CD4-positive, alpha-beta memory T cell (primary cell): ENCODE measurements around the gene EIF1AY. TPM values are rescaled to one million over a fixed set of nuclear protein-coding genes. Genes with fewer than 3 reads are reported as not detected.

Experiments
- CTCF ChIA-PET: fragments of 350-600 bp; sonication (Branson Sonifier 250); formaldehyde crosslinking; loops from one replicate; lab custom pipeline; 2021; ENCODE audit warnings: inconsistent platforms; ENCODE audit not compliant: partially characterized antibody; lab: Charles Lee
- POLR2A ChIA-PET: fragments of 350-600 bp; sonication (Branson Sonifier 250); formaldehyde crosslinking; loops from one replicate; lab custom pipeline; 2021; ENCODE audit not compliant: partially characterized antibody; lab: Charles Lee
- DNase-seq, 5 donors: peaks; one replicate each; pipeline versions ENCODE4 v3.0.0 to v3.0.0-alpha.2; 2020 to 2022; ENCODE audit warnings: mixed read lengths in 1 of 5
- H3K27ac ChIP-seq: one replicate; pipeline ENCODE4 v1.7.0; 2013; ENCODE audit warnings: low read depth, low read length
- H3K27me3 ChIP-seq: 2 replicates; pipeline ENCODE4 v1.7.0; 2013; ENCODE audit warnings: mild to moderate bottlenecking, low read length, moderate library complexity; ENCODE audit not compliant: insufficient read depth
- H3K36me3 ChIP-seq: 2 replicates; pipeline ENCODE4 v1.7.0; 2013; ENCODE audit warnings: mild to moderate bottlenecking, low read length, moderate library complexity; ENCODE audit not compliant: insufficient read depth
- H3K4me1 ChIP-seq: 2 replicates; pipeline ENCODE4 v1.7.0; 2013; ENCODE audit warnings: mild to moderate bottlenecking, low read length, moderate library complexity; ENCODE audit not compliant: insufficient read depth
- H3K4me3 ChIP-seq, 2 donors: one replicate each; pipeline ENCODE4 v1.7.0; 2013; ENCODE audit warnings: low read length in 2 of 2, mild to moderate bottlenecking in 1 of 2
- H3K9me3 ChIP-seq, 2 donors: one replicate each; pipeline ENCODE4 v1.7.0; 2013; ENCODE audit warnings: low read length in 2 of 2, control low read depth in 1 of 2; ENCODE audit not compliant: control insufficient read depth in 1 of 2
- H3K27ac Mint-ChIP-seq, 7 donors: one replicate each; pipeline ENCODE4 v1.8.0; 2020 to 2021; ENCODE audit warnings: mixed read lengths in 7 of 7, mild to moderate bottlenecking in 6 of 7, inconsistent platforms in 3 of 7, moderate library complexity in 3 of 7
- H3K27me3 Mint-ChIP-seq, 2 donors: one replicate each; pipeline ENCODE4 v1.8.0; 2020 to 2021; ENCODE audit warnings: mixed read lengths in 2 of 2
- H3K36me3 Mint-ChIP-seq, 2 donors: one replicate each; pipeline ENCODE4 v1.8.0; 2020 to 2021; ENCODE audit warnings: mixed read lengths in 2 of 2, inconsistent platforms in 1 of 2, mild to moderate bottlenecking in 1 of 2
- H3K4me1 Mint-ChIP-seq, 4 donors: one replicate each; pipeline ENCODE4 v1.8.0; 2020 to 2021; ENCODE audit warnings: mixed read lengths in 4 of 4, mild to moderate bottlenecking in 1 of 4
- H3K4me3 Mint-ChIP-seq, 8 donors: one replicate each; pipeline ENCODE4 v1.8.0; 2020 to 2021; ENCODE audit warnings: mixed read lengths in 8 of 8, mild to moderate bottlenecking in 7 of 8, moderate library complexity in 6 of 8, inconsistent platforms in 3 of 8
- H3K9me3 Mint-ChIP-seq, 8 donors: one replicate each; pipeline ENCODE4 v1.8.0; 2020 to 2021; ENCODE audit warnings: mixed read lengths in 8 of 8, mild to moderate bottlenecking in 5 of 8, inconsistent platforms in 3 of 8, moderate library complexity in 1 of 8
- intact Hi-C: fragments of 100-400 bp; cut with micrococcal nuclease; formaldehyde crosslinking; loops from one replicate; pipeline ENCODE4 v1.15.1; 2023
- polyA plus RNA-seq, 2 donors: library from polyadenylated mRNA; unstranded; fragments of 300-500 nt; fragmentation: Illumina TruSeq; gene quantifications; one replicate each; pipeline ENCODE4 v1.2.3, GENCODE V29; 2021
- total RNA-seq, 2 experiments: library from RNA; stranded (reverse); gene quantifications; one replicate each; pipeline ENCODE4 v1.2.3, GENCODE V29; 2021

The EIF1AY gene, protein sequence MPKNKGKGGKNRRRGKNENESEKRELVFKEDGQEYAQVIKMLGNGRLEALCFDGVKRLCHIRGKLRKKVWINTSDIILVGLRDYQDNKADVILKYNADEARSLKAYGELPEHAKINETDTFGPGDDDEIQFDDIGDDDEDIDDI
- total RNA-seq (10 to 100 TPM; 37.6 to 37.7 TPM), polyA plus RNA-seq (not detected)

DNA sequence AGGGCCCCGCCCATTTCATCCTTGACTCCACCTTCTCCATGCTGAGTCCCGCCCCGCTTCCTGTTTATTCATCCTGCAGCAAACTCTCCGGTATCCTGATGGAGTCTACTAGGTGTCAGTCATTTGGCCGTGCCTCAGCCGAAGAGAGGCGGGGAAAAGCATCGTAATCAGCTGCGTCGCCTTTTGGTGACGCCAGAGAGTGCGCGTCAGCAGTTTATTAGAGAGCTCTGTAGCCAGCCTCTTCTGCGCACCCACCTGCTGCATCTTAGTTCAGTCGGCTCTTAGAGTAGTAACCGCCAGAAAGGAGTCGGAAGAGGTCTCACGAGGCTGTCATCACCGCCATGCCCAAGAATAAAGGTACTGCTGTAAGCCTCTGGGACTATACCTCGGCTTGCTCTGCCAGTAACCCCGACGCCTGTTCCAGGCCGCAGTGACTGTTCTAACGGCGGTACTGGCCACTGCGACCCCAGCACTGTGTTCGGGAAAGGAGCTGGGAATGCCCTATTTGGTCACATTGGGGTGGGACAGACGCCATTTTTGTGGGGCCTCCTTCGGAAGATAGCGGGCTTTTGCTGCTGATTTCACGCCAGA is at the start of gene EIF1AY:
Gene EIF1AY, plus strand, starts transcription at position 246 of the 591 bp plus-strand sequence. Its CDS starts 96 bp downstream, at position 342.
- ChIA-PET POLR2A (interaction anchor here (0.8 to 2.4 kb wide), 14 partner anchors 10 to 1077 kb away, joined by 3 to 11 read pairs (median 4); partner anchors contain the start of gene KDM5D), CTCF (no interaction called here)
- Mint-ChIP-seq H3K27ac (peak within 1 kb of the TSS in 2 of 7 donors; percentile 98), H3K4me1 (peaks cover 0 to 39% (median 9%) of the 10 kb centered on the region in 4 donors), H3K27me3 (no peaks in the 10 kb centered on the region), H3K4me3 (peak within 1 kb of the TSS in 2 of 8 donors; percentile 93), H3K9me3 (no peaks in the 10 kb centered on the region), H3K36me3 (peaks cover 0 to 20% of the 10 kb centered on the region in 2 donors)
- Histone ChIP-seq H3K4me3 (peak within 1 kb of the TSS; percentile 75 to 91), H3K9me3 (no peaks in the 10 kb centered on the region), H3K27ac (peak within 1 kb of the TSS; percentile 85), H3K4me1 (peaks cover 30% of the 10 kb centered on the region), H3K27me3 (no peaks in the 10 kb centered on the region), H3K36me3 (no peaks in the 10 kb centered on the region)
- intact Hi-C loops, result loop anchor here (1.0 to 10.0 kb wide), 7 partner anchors 17 to 1073 kb away; partner anchors contain the start of gene KDM5D
- DNase-seq, result peak in 1 of 5 donors; percentile 95

DNA sequence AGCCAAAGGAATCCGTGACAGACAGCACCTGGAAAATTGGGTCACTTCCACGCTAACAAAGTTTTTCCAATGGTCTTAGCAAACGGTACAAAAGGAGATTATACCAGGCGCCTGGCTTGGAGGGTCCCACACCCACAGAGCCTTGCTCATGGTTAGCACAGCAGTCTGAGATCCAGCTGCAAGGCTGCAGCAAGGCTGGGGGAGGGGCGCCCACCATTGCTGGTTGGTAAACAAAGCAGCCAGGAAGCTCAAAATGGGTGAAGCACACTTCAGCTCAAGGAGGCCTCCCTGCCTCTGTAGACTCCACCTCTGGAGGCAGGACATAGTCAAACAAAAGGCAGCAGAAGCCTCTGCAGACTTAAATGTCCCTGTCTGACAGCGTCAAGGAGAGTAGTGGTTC is 47.1 kb upstream of the EIF1AY start:
- Histone ChIP-seq H3K27ac (no peak overlapping the region), H3K4me1 (no peaks in the 10 kb centered on the region), H3K27me3 (no peaks in the 10 kb centered on the region), H3K4me3 (no peak overlapping the region), H3K9me3 (no peaks in the 10 kb centered on the region), H3K36me3 (no peaks in the 10 kb centered on the region)
- Mint-ChIP-seq H3K9me3 (no peaks in the 10 kb centered on the region), H3K27me3 (no peaks in the 10 kb centered on the region), H3K27ac (no peak overlapping the region), H3K4me1 (peaks cover 0 to 6% (median 2%) of the 10 kb centered on the region in 4 donors), H3K36me3 (no peaks in the 10 kb centered on the region), H3K4me3 (no peak overlapping the region)
- intact Hi-C loops, result no loop called here
- POLR2A ChIA-PET, result no interaction called here
- CTCF ChIA-PET, result no interaction called here
- no peak for DNase-seq

DNA sequence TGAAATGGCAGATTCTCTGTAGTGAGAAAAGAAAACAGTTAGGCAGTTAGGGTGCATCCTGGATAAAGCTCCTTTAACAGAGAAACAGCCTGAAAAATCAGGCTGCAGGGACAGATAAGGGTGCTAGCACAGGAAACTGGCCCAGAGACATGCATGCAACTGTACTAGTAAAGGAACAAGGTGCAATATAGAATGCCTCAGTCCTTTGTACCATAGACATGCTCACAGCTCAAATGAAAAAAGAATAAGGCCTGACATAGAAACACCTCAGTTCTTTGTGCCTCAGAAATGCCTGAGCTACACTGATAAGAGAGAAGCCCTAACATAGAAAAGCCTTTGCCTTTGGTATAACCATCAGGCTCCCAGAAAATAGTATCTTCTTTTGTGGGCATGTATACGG is 37.4 kb upstream of the EIF1AY start:
- Histone ChIP-seq H3K27ac (no peak overlapping the region), H3K36me3 (no peaks in the 10 kb centered on the region), H3K4me3 (no peak overlapping the region), H3K9me3 (no peaks in the 10 kb centered on the region), H3K27me3 (no peaks in the 10 kb centered on the region), H3K4me1 (no peaks in the 10 kb centered on the region)
- H3K9me3 Mint-ChIP-seq, result no peaks in the 10 kb centered on the region
- no peaks in the 10 kb centered on the region for H3K27me3 Mint-ChIP-seq
- ChIA-PET POLR2A (no interaction called here), CTCF (no interaction called here)
- no peak for DNase-seq
- no peaks in the 10 kb centered on the region for H3K36me3 Mint-ChIP-seq
- intact Hi-C loops, result no loop called here
- H3K27ac Mint-ChIP-seq, result no peak overlapping the region
- peaks cover 0 to 14% (median 3%) of the 10 kb centered on the region in 4 donors for H3K4me1 Mint-ChIP-seq
- H3K4me3 Mint-ChIP-seq, result no peak overlapping the region

DNA sequence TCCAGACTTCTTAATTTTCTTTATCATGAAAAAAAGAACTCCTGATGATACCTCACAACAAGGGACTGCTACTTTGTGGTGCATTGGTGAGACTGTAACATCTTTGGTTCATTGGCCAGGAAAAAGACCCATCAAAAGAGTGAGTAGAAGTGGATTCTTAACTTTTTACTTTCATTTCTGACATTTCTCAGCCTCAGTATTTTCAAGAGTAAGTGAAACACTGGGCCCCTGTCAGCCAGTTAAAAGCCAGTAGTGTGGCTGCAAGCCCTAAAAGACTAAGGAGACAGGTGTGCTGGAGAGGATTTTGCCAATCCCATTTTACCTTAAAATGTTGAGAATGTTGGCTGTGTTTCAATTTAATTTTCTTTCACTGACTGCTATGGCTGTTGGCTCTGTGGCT is 36.6 kb upstream of the EIF1AY start:
- Histone ChIP-seq H3K27ac (no peak overlapping the region), H3K9me3 (no peaks in the 10 kb centered on the region), H3K4me3 (no peak overlapping the region), H3K36me3 (no peaks in the 10 kb centered on the region), H3K4me1 (no peaks in the 10 kb centered on the region), H3K27me3 (no peaks in the 10 kb centered on the region)
- no peaks in the 10 kb centered on the region for H3K36me3 Mint-ChIP-seq
- CTCF ChIA-PET, result no interaction called here
- H3K27ac Mint-ChIP-seq, result no peak overlapping the region
- H3K27me3 Mint-ChIP-seq, result no peaks in the 10 kb centered on the region
- no peaks in the 10 kb centered on the region for H3K9me3 Mint-ChIP-seq
- DNase-seq, result no peak
- intact Hi-C loops, result no loop called here
- no peak overlapping the region for H3K4me3 Mint-ChIP-seq
- peaks cover 0 to 14% (median 3%) of the 10 kb centered on the region in 4 donors for H3K4me1 Mint-ChIP-seq
- POLR2A ChIA-PET, result no interaction called here

DNA sequence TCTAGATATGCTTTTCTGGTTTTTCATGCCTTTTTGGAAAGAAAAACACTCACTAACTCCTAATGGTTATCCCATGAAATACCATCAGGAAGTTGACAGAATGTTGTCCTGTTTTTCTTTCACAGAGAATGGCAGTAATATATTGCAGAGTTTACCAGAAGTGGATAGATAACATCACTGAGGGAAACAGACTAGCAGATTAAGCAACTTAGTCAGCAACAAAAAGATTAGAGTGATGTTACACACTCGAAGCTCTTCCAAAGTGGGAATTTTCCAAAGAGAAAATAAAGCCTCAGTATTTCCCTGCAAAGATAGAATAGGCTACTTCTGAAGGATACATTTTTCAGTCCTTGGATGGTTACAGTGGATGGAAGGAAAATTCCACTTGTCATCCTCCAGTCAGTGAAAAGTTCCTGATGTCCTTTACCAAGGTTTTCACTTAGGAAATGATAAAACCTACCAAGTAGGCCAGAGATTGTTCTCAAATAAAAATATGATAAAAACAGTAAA is 31.1 kb upstream of the EIF1AY start:
- Mint-ChIP-seq H3K36me3 (no peaks in the 10 kb centered on the region), H3K27me3 (no peaks in the 10 kb centered on the region), H3K9me3 (peaks cover 0 to 2% (median 0%) of the 10 kb centered on the region in 8 donors), H3K4me3 (no peak overlapping the region), H3K27ac (no peak overlapping the region), H3K4me1 (peaks cover 0 to 2% (median 0%) of the 10 kb centered on the region in 4 donors)
- ChIA-PET POLR2A (no interaction called here), CTCF (no interaction called here)
- Histone ChIP-seq H3K36me3 (no peaks in the 10 kb centered on the region), H3K9me3 (no peaks in the 10 kb centered on the region), H3K4me1 (no peaks in the 10 kb centered on the region), H3K4me3 (no peak overlapping the region), H3K27me3 (no peaks in the 10 kb centered on the region), H3K27ac (no peak overlapping the region)
- no peak for DNase-seq
- intact Hi-C loops, result no loop called here

DNA sequence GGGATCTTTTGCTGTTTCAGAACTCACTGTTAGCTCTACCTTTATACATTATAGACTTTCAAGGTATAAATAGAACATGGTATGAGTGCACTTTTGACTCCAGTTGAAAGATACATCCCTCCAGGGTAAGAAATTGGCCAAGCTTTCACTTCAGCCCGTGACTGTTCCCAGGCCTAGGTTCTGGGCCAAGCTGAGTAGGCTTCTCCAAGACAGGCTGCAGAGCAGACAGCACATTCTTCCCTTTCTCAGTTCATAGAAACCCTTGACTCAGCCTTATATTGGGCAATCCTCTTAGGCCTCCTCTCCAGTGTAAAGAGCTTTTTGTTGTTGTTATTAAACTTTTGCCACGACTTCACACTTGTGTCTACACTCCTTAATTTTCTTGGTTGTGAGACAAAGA is 29.5 kb upstream of the EIF1AY start:
- Histone ChIP-seq H3K9me3 (no peaks in the 10 kb centered on the region), H3K4me1 (no peaks in the 10 kb centered on the region), H3K36me3 (no peaks in the 10 kb centered on the region), H3K27ac (no peak overlapping the region), H3K27me3 (no peaks in the 10 kb centered on the region), H3K4me3 (no peak overlapping the region)
- POLR2A ChIA-PET, result no interaction called here
- Mint-ChIP-seq H3K4me1 (no peaks in the 10 kb centered on the region), H3K27me3 (no peaks in the 10 kb centered on the region), H3K9me3 (peaks cover 0 to 2% (median 0%) of the 10 kb centered on the region in 8 donors), H3K36me3 (no peaks in the 10 kb centered on the region), H3K4me3 (no peak overlapping the region), H3K27ac (no peak overlapping the region)
- CTCF ChIA-PET, result no interaction called here
- intact Hi-C loops, result no loop called here
- DNase-seq, result no peak

DNA sequence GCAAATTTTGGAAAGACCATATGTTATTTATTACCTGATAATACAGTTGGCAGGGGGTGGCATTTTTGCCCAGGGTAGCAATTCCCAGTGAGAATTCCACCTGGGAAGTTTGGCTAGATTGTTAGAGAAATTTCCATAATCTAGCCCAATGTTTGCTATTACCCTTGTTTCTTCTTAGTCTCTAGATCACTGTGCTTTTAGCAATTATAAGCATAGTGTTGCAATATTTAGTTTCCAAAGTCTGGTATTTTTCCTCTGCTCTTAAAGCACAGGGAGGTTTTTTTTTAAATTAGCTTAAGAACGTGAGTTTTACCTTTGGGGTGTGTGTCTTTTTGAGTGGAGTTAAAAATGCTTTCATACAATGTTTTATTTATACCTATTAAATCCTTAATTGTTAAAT is 26.3 kb upstream of the EIF1AY start:
- no peaks in the 10 kb centered on the region for H3K4me1 Mint-ChIP-seq
- no peaks in the 10 kb centered on the region for H3K27me3 Mint-ChIP-seq

More for the DNA sequence above, 26.3 kb upstream of the EIF1AY start:
- CTCF ChIA-PET, result no interaction called here
- Mint-ChIP-seq H3K4me3 (no peak overlapping the region), H3K9me3 (peaks cover 0 to 2% (median 0%) of the 10 kb centered on the region in 8 donors), H3K27ac (no peak overlapping the region), H3K36me3 (no peaks in the 10 kb centered on the region)
- DNase-seq, result no peak
- Histone ChIP-seq H3K9me3 (no peaks in the 10 kb centered on the region), H3K4me1 (no peaks in the 10 kb centered on the region), H3K4me3 (no peak overlapping the region), H3K27ac (no peak overlapping the region), H3K36me3 (no peaks in the 10 kb centered on the region), H3K27me3 (no peaks in the 10 kb centered on the region)
- POLR2A ChIA-PET, result no interaction called here
- intact Hi-C loops, result no loop called here
